Natural killer cell (primary cell): ENCODE data around the gene HS6ST3. TPM values are rescaled to one million over a fixed set of nuclear protein-coding genes. Genes with fewer than 3 reads are reported as not detected.

ENCODE experiments used
- ATAC-seq, 3 donors: fragments of 150-1000 bp in 2 of 3; fragments of 200-7000 bp in 1 of 3; cut with Tn5 transposase; 1 replicate in 1 of 3; 2 replicates in 2 of 3; pipeline ENCODE4 v1.10.0; 2021; ENCODE audit warnings: mild to moderate bottlenecking in 2 of 3, moderate library complexity in 2 of 3
- DNase-seq, 2 donors: peaks; one replicate each; pipeline versions ENCODE4 v3.0.0 to v3.0.0-alpha.2; 2013 to 2021; ENCODE audit warnings: mixed read lengths in 1 of 2
- H3K27ac ChIP-seq: one replicate; pipeline ENCODE4 v1.5.1; 2013; ENCODE audit warnings: mild to moderate bottlenecking, low read length
- H3K27me3 ChIP-seq: one replicate; pipeline ENCODE4 v1.6.1; 2013; ENCODE audit warnings: low read length; ENCODE audit not compliant: control insufficient read depth, insufficient read depth
- H3K36me3 ChIP-seq: one replicate; pipeline ENCODE4 v1.6.1; 2013; ENCODE audit warnings: low read length; ENCODE audit not compliant: control insufficient read depth, insufficient read depth
- H3K4me1 ChIP-seq: one replicate; pipeline ENCODE4 v1.6.1; 2013; ENCODE audit warnings: low read length; ENCODE audit not compliant: control insufficient read depth, insufficient read depth
- H3K4me3 ChIP-seq: one replicate; pipeline ENCODE4 v1.5.1; 2013; ENCODE audit warnings: low read length
- H3K9me3 ChIP-seq: one replicate; pipeline ENCODE4 v1.6.1; 2013; ENCODE audit warnings: low read length; ENCODE audit not compliant: control insufficient read depth, insufficient read depth
- H3K27ac Mint-ChIP-seq, 2 donors: one replicate each; pipeline ENCODE4 v1.8.0; 2022; ENCODE audit warnings: mild to moderate bottlenecking in 2 of 2, mixed read lengths in 2 of 2, moderate library complexity in 1 of 2
- H3K27me3 Mint-ChIP-seq, 2 donors: one replicate each; pipeline ENCODE4 v1.8.0; 2022; ENCODE audit warnings: low read depth in 2 of 2, mixed read lengths in 2 of 2
- H3K36me3 Mint-ChIP-seq: one replicate; pipeline ENCODE4 v1.8.0; 2022; ENCODE audit warnings: mixed read lengths
- H3K4me1 Mint-ChIP-seq, 2 donors: one replicate each; pipeline ENCODE4 v1.8.0; 2022; ENCODE audit warnings: mixed read lengths in 2 of 2
- H3K4me3 Mint-ChIP-seq: one replicate; pipeline ENCODE4 v1.8.0; 2022; ENCODE audit warnings: mild to moderate bottlenecking, moderate library complexity, mixed read lengths
- H3K9me3 Mint-ChIP-seq, 2 donors: one replicate each; pipeline ENCODE4 v1.8.0; 2022; ENCODE audit warnings: mixed read lengths in 2 of 2
- CTCF ChIP-seq: fragments of 200-600 bp; IDR thresholded peaks from one replicate; pipeline ENCODE4 v1.8.0; 2022; ENCODE audit warnings: antibody characterized with exemption
- WGBS: methylation state at CpG from one replicate; pipeline ENCODE4 v1.1.7; 2013; ENCODE audit warnings: missing lambda C conversion rate; ENCODE audit not compliant: insufficient coverage; 5-methylcytosine and 5-hydroxymethylcytosine counted together
- intact Hi-C: fragments of 100-400 bp; cut with micrococcal nuclease; formaldehyde crosslinking; loops from one replicate; pipeline ENCODE4 v1.14.2; 2022
- total RNA-seq, 4 donors: library from RNA; stranded (reverse); fragments of 120-200 nt in 1 of 4; gene quantifications; one replicate each; pipeline versions ENCODE4 v1.2.3 to v1.2.4, GENCODE V29; 2013 to 2022

The HS6ST3 gene
- total RNA-seq, 3 donors from 2014 or later (not counting 1 experiment from before 2014, with no cell fraction given) = not detected

- Histone ChIP-seq H3K4me3 (no peak overlapping the region), H3K9me3 (no peaks in the 10 kb centered on the region), H3K27me3 (no peaks in the 10 kb centered on the region), H3K4me1 (no peaks in the 10 kb centered on the region), H3K27ac (no peak overlapping the region), H3K36me3 (no peaks in the 10 kb centered on the region)
- ATAC-seq (no peak), DNase-seq (no peak)
- Mint-ChIP-seq H3K36me3 (no peaks in the 10 kb centered on the region), H3K9me3 (peaks cover 13 to 16% of the 10 kb centered on the region in 2 donors), H3K27me3 (no peaks in the 10 kb centered on the region), H3K27ac (no peak overlapping the region), H3K4me1 (no peaks in the 10 kb centered on the region), H3K4me3 (no peak overlapping the region)
- WGBS = 43% methylated on average over 1 of the region's 3 CpGs
- intact Hi-C loops = no loop called here
- TF ChIP-seq CTCF = no peak
These were observed 218.7 kb downstream of the HS6ST3 start for GRCh38 chr13:96308568-96308967.

DNA sequence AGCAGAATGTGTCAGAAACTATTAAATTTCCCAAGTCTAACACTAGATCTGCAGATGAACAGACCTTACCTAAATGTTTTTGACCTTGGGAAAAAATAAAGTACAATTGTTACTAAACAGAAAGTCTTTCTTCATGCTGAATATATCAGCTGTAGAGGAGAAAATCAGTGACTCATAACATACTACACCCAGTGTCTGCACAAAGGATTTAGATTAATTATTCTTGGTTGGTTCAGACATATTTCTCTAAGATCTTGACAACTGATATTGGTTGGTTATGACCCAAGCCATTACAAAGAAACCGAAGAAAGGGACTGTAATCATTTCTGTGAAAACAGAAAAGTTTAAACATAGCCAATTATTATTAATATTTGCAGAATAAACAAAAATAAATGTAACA is 225.1 kb downstream of the HS6ST3 start:
- WGBS = no CpG with 5 or more reads among the region's 1 CpG
- no peak overlapping the region for H3K27ac ChIP-seq
- Mint-ChIP-seq H3K4me3 (no peak overlapping the region), H3K36me3 (no peaks in the 10 kb centered on the region), H3K27ac (no peak overlapping the region), H3K27me3 (no peaks in the 10 kb centered on the region), H3K4me1 (no peaks in the 10 kb centered on the region), H3K9me3 (peaks cover 9 to 14% of the 10 kb centered on the region in 2 donors)
- no peak for ATAC-seq
- H3K36me3 ChIP-seq = no peaks in the 10 kb centered on the region
- TF ChIP-seq CTCF = no peak
- no peaks in the 10 kb centered on the region for H3K27me3 ChIP-seq
- intact Hi-C loops = no loop called here
- H3K4me1 ChIP-seq = no peaks in the 10 kb centered on the region
- no peak overlapping the region for H3K4me3 ChIP-seq
- no peaks in the 10 kb centered on the region for H3K9me3 ChIP-seq
- no peak for DNase-seq

GRCh38 chr13:96338030-96338429 is 248.1 kb downstream of the HS6ST3 start:
- DNase-seq (no peak), ATAC-seq (no peak)
- H3K27me3 ChIP-seq = no peaks in the 10 kb centered on the region
- Mint-ChIP-seq H3K36me3 (peaks cover 2% of the 10 kb centered on the region), H3K4me1 (no peaks in the 10 kb centered on the region), H3K9me3 (peaks cover 6 to 12% of the 10 kb centered on the region in 2 donors), H3K4me3 (no peak overlapping the region), H3K27me3 (no peaks in the 10 kb centered on the region), H3K27ac (no peak overlapping the region)
- no peak for TF ChIP-seq CTCF
- WGBS = 92% methylated on average over 4 of the region's 4 CpGs
- H3K36me3 ChIP-seq = no peaks in the 10 kb centered on the region
- intact Hi-C loops = no loop called here
- H3K4me1 ChIP-seq = no peaks in the 10 kb centered on the region
- H3K9me3 ChIP-seq = peaks cover 6% of the 10 kb centered on the region
- no peak overlapping the region for H3K27ac ChIP-seq
- no peak overlapping the region for H3K4me3 ChIP-seq

DNA sequence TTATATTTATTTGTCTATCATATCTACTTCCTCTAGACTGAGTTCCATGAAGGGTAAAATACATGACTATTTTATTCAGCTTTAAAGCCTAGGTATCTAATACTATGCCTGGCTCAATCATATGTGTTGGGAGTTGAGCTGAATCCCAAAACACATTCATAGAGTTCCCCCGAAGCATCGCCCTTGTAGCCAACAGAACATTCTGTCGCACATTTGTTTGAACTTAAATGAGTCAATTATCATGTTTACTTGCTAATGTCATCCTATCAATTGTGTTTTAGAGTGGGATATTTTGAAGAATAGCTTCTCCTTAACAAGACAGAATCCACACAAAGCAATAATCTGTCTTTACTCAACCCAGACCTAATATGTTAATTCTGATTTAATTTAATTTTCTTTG is 252.4 kb downstream of the HS6ST3 start:
- no peaks in the 10 kb centered on the region for H3K4me1 ChIP-seq
- Mint-ChIP-seq H3K4me1 (no peaks in the 10 kb centered on the region), H3K27ac (no peak overlapping the region), H3K4me3 (no peak overlapping the region), H3K9me3 (peaks cover 5 to 8% of the 10 kb centered on the region in 2 donors), H3K36me3 (no peaks in the 10 kb centered on the region), H3K27me3 (no peaks in the 10 kb centered on the region)
- no peak for DNase-seq
- no peak for ATAC-seq
- intact Hi-C loops = no loop called here
- no peak overlapping the region for H3K4me3 ChIP-seq
- no peaks in the 10 kb centered on the region for H3K36me3 ChIP-seq
- no peaks in the 10 kb centered on the region for H3K27me3 ChIP-seq
- no CpG with 5 or more reads among the region's 3 CpGs for WGBS
- no peak for TF ChIP-seq CTCF
- peaks cover 16% of the 10 kb centered on the region for H3K9me3 ChIP-seq
- H3K27ac ChIP-seq = no peak overlapping the region
